Right lobe of liver (tissue), 6 donors: ENCODE data around the gene SHLD1. TPM values are rescaled to one million over a fixed set of nuclear protein-coding genes. Genes with fewer than 3 reads are reported as not detected.

Source experiments
- ATAC-seq, 4 donors: fragments of 200-7000 bp; cut with Tn5 transposase; one replicate each; pipeline ENCODE4 v1.9.1; 2020; ENCODE audit warnings: mild to moderate bottlenecking in 4 of 4, moderate library complexity in 4 of 4
- DNase-seq, 3 donors: peaks; one replicate each; pipeline ENCODE4 v3.0.0-alpha.2; 2020
- H3K27ac ChIP-seq, 3 donors: fragments of 200-600 bp; one replicate each; pipeline ENCODE4 v1.8.0; 2022
- H3K27me3 ChIP-seq, 2 donors: fragments of 200-600 bp; one replicate each; pipeline ENCODE4 v1.8.0; 2022
- H3K36me3 ChIP-seq, 4 donors: fragments of 200-600 bp; sonication (generic) in 1 of 4; one replicate each; pipeline versions ENCODE4 v1.5.1 to v1.8.0; 2017 to 2022; ENCODE audit warnings: control low read depth in 1 of 4
- H3K4me1 ChIP-seq, 4 donors: fragments of 200-600 bp; sonication (generic) in 1 of 4; one replicate each; pipeline versions ENCODE4 v1.5.1 to v1.8.0; 2017 to 2022; ENCODE audit warnings: control low read depth in 1 of 4
- H3K4me3 ChIP-seq, 3 donors: fragments of 200-600 bp; one replicate each; pipeline ENCODE4 v1.8.0; 2022
- H3K9me3 ChIP-seq, 4 donors: fragments of 200-600 bp; sonication (generic) in 1 of 4; one replicate each; pipeline versions ENCODE4 v1.5.1 to v1.8.0; 2017 to 2022; ENCODE audit warnings: control low read depth in 1 of 4
- POLR2A ChIP-seq: fragments of 450-650 bp; IDR thresholded peaks from one replicate; pipeline ENCODE4 v1.6.1; 2017; ENCODE audit warnings: antibody characterized with exemption, mild to moderate bottlenecking
- WGBS: methylation state at CpG from one replicate; pipeline ENCODE4 v1.1.6; 2018; ENCODE audit warnings: low coverage, low lambda C conversion rate; ENCODE audit not compliant: insufficient coverage; ENCODE audit errors: missing lambda C conversion rate; 5-methylcytosine and 5-hydroxymethylcytosine counted together
- intact Hi-C, 2 donors: fragments of 100-400 bp; cut with DNase I; formaldehyde crosslinking; loops; one replicate each; pipeline versions ENCODE4 v1.11.2 to v1.14.1; 2022
- total RNA-seq, 6 experiments: library from RNA; depleted of rRNA in 2 of 6; stranded (reverse); fragments of >200 nt in 2 of 6; fragmentation: NEBNext Ultra II Directional in 3 of 6; extraction: Animal tissue kit (Norgen Biotek cat#: 25700) in 3 of 6; gene quantifications; one replicate each; pipeline versions ENCODE4 v1.1.0 to v1.2.4, GENCODE V29; 2016 to 2023
- TF ChIP-seq, protein P1 (sequence below), 4 donors: fragments of 200-600 bp in 3 of 4; fragments of 450-650 bp in 1 of 4; IDR thresholded peaks; one replicate each; pipeline versions ENCODE4 v1.5.1 to v1.8.0; 2016 to 2022; ENCODE audit warnings: antibody characterized with exemption in 4 of 4, mild to moderate bottlenecking in 2 of 4
- donor health status: DM: no; HTN: yes; CAD: no.
- donor health status: DM: no; HTN: no; CAD: no.
- donor health status: DM: no; HTN: no; CAD: no.
- donor health status: DM: no; HTN: yes; CAD: no.
- donor health status: DM: no; HTN: yes; CAD: no.

Gene SHLD1
- total RNA-seq, 6 experiments from 2014 or later = 0.69 to 1.9 (median 1.4) TPM; not detected in 1

DNA sequence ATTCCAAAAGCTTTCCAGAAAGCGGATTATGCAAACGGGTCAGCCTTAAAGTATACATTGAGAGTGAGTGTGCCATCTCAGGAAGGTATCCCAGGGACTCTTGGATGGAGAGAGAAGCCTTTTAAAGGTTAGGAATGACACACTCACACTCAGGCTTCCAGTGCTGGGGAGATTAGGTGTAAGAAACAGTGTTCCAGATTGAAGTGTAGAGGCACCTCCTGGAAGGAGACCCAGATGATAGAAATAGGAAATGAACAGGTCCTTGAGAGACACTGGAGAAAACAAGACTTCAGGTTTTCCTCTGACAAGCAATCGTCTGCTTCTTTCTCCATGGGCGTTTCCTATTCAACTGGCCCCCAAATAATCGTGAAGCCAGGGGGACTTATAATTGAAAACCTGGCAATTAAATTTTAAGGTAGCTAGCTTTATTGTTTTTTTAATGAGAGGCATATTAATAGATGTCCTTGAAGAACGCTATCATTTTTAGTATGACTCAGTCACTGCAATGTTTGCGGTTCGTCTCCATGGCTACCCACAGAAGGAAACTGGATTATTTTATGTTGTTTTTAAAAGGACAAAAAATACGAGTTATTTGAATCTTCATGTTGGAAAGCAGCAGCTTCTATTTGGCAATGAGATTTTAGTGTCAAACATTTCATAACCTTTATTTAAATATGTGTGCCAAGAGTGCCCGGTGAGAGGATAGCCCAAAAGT, 114.8 kb downstream of the SHLD1 start:
- no peak for TF ChIP-seq POLR2A
- TF ChIP-seq, protein P1, sequence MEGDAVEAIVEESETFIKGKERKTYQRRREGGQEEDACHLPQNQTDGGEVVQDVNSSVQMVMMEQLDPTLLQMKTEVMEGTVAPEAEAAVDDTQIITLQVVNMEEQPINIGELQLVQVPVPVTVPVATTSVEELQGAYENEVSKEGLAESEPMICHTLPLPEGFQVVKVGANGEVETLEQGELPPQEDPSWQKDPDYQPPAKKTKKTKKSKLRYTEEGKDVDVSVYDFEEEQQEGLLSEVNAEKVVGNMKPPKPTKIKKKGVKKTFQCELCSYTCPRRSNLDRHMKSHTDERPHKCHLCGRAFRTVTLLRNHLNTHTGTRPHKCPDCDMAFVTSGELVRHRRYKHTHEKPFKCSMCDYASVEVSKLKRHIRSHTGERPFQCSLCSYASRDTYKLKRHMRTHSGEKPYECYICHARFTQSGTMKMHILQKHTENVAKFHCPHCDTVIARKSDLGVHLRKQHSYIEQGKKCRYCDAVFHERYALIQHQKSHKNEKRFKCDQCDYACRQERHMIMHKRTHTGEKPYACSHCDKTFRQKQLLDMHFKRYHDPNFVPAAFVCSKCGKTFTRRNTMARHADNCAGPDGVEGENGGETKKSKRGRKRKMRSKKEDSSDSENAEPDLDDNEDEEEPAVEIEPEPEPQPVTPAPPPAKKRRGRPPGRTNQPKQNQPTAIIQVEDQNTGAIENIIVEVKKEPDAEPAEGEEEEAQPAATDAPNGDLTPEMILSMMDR (IDR thresholded peaks at IDR 0.05) = no peak
- H3K36me3 ChIP-seq = no peaks in the 10 kb centered on the region
- 48% methylated on average over 10 of the region's 10 CpGs for WGBS
- H3K9me3 ChIP-seq = no peaks in the 10 kb centered on the region
- no peaks in the 10 kb centered on the region for H3K4me1 ChIP-seq
- DNase-seq (no peak), ATAC-seq (no peak)
- no peaks in the 10 kb centered on the region for H3K27me3 ChIP-seq
- no peak overlapping the region for H3K27ac ChIP-seq
- no peak overlapping the region for H3K4me3 ChIP-seq
- intact Hi-C loops = no loop called here

DNA sequence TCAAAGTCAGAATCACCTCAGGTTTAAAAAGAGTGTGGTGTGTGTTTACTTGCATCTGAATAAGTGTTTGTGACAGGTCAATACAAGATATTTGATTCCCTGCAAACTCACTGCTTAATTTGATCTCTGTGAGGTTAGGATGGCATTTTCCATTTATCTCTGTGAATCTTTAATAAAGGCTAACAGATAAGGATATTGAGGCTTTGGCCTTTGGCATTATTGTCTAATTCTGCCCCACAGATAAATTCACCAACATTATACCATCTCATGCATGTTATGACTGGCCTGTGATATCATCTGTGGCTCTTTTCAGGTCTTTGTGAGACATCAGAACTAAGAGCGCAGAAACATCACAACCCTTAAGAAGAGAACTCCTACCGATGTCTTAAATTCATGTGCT, 115.4 kb downstream of the SHLD1 start:
- ATAC-seq (no peak), DNase-seq (no peak)
- intact Hi-C loops = no loop called here
- WGBS = 100% methylated on average over 2 of the region's 2 CpGs
- Histone ChIP-seq H3K27ac (no peak overlapping the region), H3K9me3 (no peaks in the 10 kb centered on the region), H3K4me3 (no peak overlapping the region), H3K36me3 (no peaks in the 10 kb centered on the region), H3K4me1 (no peaks in the 10 kb centered on the region), H3K27me3 (no peaks in the 10 kb centered on the region)
- TF ChIP-seq, protein P1 (IDR thresholded peaks at IDR 0.05) = no peak
- TF ChIP-seq POLR2A = no peak

DNA sequence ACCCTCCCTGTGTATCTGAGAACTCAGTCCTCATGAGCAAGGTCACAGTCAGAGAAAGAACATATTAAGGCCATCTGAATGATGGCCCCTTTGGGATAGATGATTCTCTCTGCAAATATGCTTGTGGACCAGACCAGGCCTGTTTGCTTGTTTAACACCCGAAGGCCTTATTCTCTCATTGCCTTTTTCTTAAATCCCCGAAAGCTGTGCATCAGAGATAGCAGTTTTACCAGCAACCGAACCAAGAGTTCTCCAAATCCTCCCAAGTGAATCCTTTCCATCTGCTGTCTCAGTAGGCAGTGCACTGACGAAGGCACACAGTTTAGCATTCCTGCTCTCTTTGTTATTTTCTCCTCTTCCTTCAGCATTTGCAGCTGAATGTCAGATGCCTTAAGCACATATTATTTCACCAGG, 120.4 kb downstream of the SHLD1 start:
- WGBS = 69% methylated on average over 3 of the region's 4 CpGs
- intact Hi-C loops = no loop called here
- Histone ChIP-seq H3K27ac (no peak overlapping the region), H3K4me1 (no peaks in the 10 kb centered on the region), H3K9me3 (no peaks in the 10 kb centered on the region), H3K4me3 (no peak overlapping the region), H3K27me3 (no peaks in the 10 kb centered on the region), H3K36me3 (no peaks in the 10 kb centered on the region)
- no peak for DNase-seq
- ATAC-seq = no peak
- TF ChIP-seq, protein P1 (IDR thresholded peaks at IDR 0.05) = no peak
- TF ChIP-seq POLR2A = no peak

DNA sequence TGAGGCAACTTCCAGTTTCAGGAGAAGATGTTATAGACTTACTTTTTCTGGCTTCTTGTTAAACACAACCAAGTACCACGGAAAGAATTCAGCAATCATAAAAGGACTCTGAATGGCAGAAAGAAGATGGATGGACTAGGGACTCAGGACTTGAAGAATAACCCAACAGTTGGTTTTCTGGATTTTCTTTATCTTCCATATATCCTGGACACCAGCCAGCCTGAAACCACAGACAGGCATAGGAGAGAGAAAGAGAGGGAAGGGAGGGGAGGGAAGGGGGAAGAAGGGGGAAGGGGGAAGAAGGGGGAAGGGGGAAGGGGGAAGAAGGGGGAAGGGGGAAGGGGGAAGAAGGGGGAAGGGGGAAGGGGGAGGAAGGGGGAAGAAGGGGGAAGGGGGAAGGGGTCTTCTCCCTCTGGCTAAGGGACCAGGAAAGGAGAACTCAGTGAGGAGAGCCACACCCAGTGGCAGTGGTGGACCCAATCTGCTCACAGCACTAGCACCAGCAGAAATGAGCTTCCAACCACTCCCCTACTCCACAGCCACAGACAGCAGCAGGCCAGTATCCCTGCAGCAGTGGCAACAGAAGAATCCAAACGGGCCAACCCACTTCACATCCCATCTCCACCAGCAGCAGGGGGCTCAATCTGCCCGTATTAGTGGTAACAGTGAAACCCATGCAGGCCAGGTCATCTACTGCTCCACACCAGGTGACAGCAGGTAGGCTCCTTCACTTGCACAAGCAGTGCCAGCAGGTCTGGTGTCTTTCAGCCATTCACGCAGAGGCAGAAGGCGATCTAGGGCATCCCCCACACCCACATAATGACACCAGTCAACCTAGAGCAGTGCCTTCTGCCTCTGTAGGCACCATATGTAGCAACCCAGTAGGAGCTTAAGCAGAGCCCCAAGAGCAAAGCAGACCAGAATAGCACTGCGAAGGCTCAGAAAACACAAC, 121.5 kb downstream of the SHLD1 start:
- no peak for ATAC-seq
- intact Hi-C loops = no loop called here
- no peak for TF ChIP-seq POLR2A
- TF ChIP-seq, protein P1 (IDR thresholded peaks at IDR 0.05) = no peak

More for the DNA sequence above, 121.5 kb downstream of the SHLD1 start:
- H3K4me3 ChIP-seq = no peak overlapping the region
- no peak for DNase-seq
- WGBS = 55% methylated on average over 5 of the region's 6 CpGs
- no peaks in the 10 kb centered on the region for H3K27me3 ChIP-seq
- no peaks in the 10 kb centered on the region for H3K36me3 ChIP-seq
- H3K4me1 ChIP-seq = no peaks in the 10 kb centered on the region
- no peaks in the 10 kb centered on the region for H3K9me3 ChIP-seq
- H3K27ac ChIP-seq = no peak overlapping the region
